Skin of body (tissue), 1 donor: ENCODE data around the gene PRDM11. TPM values are rescaled to one million over a fixed set of nuclear protein-coding genes. Genes with fewer than 3 reads are reported as not detected.

Experiments
- total RNA-seq: library from RNA; depleted of rRNA; stranded (reverse); fragments of >200 nt; gene quantifications from one replicate; pipeline ENCODE4 v1.2.3, GENCODE V29; 2014

PRDM11 gene
- total RNA-seq, 1 donor from 2014 or later = 11.0 TPM

Other genes with a start within 250 kb of the PRDM11 start
- 11.1 TPM for gene TP53I11, start 195.8 kb upstream of the PRDM11 start, total RNA-seq
- gene SYT13, start 139.7 kb downstream of the PRDM11 start, total RNA-seq = 0.30 TPM